GM19397 (cell line): ENCODE results near the gene CKS1B.
"Not testable (repeated sequence)": the region's sequence is repeated elsewhere in the genome, so short reads cannot be mapped to it uniquely, and the experiment has no call there.

Experiments used
- ATAC-seq: cut with Tn5 transposase; IDR thresholded peaks from one replicate; pipeline ENCODE4 v1.9.1; 2021; ENCODE audit warnings: mild to moderate bottlenecking, moderate library complexity; ENCODE audit not compliant: unreplicated experiment

CKS1B gene

GRCh38 chr1:154983776-154984466 lies 9.4 kb downstream of the CKS1B start:
- no peak for ATAC-seq

GRCh38 chr1:154986736-154987135 lies 12.3 kb downstream of the CKS1B start:
- not testable (repeated sequence) for ATAC-seq

- no peak for ATAC-seq
These were observed 12.8 kb downstream of the CKS1B start for GRCh38 chr1:154987326-154987725.

- ATAC-seq: no peak
These were observed 13.8 kb downstream of the CKS1B start for GRCh38 chr1:154988058-154988954.

- no peak for ATAC-seq
These were observed 14.8 kb downstream of the CKS1B start for GRCh38 chr1:154989195-154989860.

GRCh38 chr1:154990276-154990675 lies 15.8 kb downstream of the CKS1B start:
- ATAC-seq: no peak

- ATAC-seq: no peak
These were observed 18.5 kb downstream of the CKS1B start for GRCh38 chr1:154992721-154993571.

- no peak for ATAC-seq
These were observed 19.2 kb downstream of the CKS1B start, which contains the start of gene LENEP for GRCh38 chr1:154993572-154994268. Gene LENEP (plus strand): TSS chr1:154993586. CDS start chr1:154993608, 22 bp downstream.

- no peak for ATAC-seq
These were observed 19.7 kb downstream of the CKS1B start for GRCh38 chr1:154994269-154994587.

GRCh38 chr1:154994591-154994990 lies 20.1 kb downstream of the CKS1B start:
- no peak for ATAC-seq

- not testable (repeated sequence) for ATAC-seq
These were observed 21.0 kb downstream of the CKS1B start for GRCh38 chr1:154995301-154995983.

- ATAC-seq: no peak
These were observed 22.7 kb downstream of the CKS1B start for GRCh38 chr1:154996966-154997701.

- ATAC-seq: no peak
These were observed 23.8 kb downstream of the CKS1B start for GRCh38 chr1:154998201-154998780.

- no peak for ATAC-seq
These were observed 24.5 kb downstream of the CKS1B start for GRCh38 chr1:154998818-154999570.

- ATAC-seq: no peak
These were observed 25.3 kb downstream of the CKS1B start for GRCh38 chr1:154999571-155000410.

- ATAC-seq: no peak
These were observed 25.9 kb downstream of the CKS1B start for GRCh38 chr1:155000411-155000725.
